NCI-H187 (cell line): ENCODE data around the gene SLC23A3.

Experiments used
- DNase-seq, 2 experiments: peaks; one replicate each; lab custom pipeline; 2025; lab: John Stamatoyannopoulos, UW

Gene SLC23A3

DNA sequence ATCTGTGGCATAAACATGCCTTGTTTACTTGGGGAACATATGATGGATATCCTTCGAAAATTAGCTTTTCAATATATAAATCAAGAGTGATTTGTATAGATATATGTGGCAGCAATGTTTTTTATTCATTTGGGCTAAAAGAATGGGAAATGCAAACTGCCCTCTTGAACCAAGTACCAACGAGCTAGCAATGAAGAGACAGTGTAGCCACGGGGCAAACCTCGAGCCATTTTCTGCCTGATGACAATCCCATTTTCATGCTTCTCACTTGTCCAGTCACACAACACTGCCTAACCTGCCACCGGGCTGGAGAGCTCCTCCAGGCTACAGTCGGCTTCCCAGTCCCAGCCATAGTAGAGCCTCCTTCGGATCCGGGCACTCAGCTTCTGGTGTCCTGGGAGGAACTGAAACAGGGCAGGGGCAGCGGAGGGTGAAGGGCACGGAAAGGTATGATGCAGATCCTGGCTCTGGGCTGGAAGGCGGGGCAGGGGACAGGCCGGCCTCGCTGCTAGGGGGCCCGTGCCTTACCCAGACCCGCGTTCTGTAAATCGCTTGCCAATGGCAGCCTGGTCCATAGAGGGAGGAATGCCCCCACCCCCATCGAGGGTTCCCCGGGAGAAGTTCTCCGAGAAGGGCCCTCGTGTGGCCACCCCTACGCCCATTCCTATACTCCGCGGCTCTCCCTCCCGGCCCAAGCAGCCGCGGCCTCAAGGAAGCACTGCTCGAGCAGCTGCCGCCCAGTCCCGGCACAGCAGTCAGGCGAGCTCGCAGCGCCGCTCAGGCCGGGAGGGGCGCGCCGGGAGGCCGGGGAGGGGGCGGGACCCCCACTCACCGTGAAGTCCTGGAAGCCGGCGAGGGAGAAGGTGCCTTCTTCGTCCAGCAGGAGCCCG is 6.3 kb upstream of the SLC23A3 start:
- no peak for DNase-seq

DNA sequence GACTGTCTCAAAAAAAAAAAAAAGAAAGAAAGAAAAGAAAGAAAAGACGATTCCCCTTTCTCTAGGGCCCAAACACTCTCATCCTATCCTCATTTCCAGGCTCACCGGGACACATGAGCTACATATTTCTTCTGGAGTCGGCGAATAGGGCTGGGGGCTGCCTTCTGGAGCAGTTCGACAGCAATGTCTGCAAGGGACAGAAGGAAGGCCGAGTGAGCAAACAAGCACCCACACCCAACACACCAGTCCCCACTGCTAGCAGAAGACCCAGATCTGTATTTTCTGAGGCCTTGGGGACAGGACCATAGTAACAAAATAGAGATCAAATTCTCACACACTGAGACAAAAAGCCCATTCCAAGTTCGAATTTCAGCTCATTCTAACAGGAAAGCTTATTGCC is 5.7 kb upstream of the SLC23A3 start:
- no peak for DNase-seq

DNA sequence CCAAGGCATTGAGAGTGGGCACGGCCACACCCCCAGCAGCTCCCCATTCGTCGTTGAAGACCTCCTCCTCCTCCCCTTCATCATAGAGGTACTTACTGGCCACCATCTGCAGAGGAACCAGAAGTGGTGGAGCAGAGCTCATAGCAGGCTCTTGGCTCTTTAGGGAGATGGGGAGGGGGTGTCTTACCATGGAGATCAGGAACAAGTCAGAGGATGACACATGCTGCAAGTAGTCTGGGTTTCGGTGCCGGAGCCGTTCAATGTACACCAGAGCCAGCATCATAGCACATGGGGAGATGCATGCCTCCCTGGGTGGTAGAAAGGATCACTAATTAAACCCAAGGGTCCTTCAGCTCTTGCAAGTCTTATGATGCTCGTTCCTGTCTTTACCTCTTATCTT is 5.0 kb upstream of the SLC23A3 start:
- no peak for DNase-seq

DNA sequence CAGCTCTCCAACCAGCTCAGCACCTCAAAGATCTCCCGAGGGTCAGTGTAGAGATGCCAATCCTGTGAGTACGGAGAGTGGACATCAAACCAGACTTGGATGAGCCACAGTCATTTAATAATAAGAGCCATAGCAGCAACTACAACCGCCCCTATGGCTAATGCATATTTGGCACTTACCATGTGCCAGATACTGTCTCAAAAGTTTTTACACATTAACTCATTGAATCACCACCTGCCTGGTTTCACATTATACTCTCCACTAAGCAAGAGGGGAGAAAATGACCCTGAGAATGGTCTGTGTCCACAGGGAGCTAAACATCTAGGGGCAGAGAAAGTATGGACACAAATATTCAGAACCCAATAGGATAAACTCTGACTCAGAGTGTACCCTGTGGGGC is 4.3 kb upstream of the SLC23A3 start:
- DNase-seq: no peak

DNA sequence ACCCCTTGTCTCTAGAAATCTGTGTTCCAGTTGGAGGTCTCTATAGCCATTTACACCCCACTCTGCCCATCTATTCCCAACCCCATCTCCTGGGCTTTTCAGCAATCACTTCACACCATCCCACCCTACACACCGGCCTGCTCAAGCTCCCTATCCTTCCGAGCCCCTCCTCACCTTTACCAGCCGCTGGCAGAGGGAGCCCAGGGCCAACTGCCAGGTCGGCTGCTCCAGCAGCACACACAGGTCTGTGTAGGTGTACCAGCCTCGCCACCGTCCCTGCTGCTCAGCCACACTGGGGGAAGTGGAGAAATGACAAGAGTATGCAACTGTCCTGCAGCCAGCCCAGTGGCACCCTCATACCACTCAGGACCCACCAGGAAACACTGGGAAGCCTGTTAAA is 3.3 kb upstream of the SLC23A3 start:
- DNase-seq: no peak

DNA sequence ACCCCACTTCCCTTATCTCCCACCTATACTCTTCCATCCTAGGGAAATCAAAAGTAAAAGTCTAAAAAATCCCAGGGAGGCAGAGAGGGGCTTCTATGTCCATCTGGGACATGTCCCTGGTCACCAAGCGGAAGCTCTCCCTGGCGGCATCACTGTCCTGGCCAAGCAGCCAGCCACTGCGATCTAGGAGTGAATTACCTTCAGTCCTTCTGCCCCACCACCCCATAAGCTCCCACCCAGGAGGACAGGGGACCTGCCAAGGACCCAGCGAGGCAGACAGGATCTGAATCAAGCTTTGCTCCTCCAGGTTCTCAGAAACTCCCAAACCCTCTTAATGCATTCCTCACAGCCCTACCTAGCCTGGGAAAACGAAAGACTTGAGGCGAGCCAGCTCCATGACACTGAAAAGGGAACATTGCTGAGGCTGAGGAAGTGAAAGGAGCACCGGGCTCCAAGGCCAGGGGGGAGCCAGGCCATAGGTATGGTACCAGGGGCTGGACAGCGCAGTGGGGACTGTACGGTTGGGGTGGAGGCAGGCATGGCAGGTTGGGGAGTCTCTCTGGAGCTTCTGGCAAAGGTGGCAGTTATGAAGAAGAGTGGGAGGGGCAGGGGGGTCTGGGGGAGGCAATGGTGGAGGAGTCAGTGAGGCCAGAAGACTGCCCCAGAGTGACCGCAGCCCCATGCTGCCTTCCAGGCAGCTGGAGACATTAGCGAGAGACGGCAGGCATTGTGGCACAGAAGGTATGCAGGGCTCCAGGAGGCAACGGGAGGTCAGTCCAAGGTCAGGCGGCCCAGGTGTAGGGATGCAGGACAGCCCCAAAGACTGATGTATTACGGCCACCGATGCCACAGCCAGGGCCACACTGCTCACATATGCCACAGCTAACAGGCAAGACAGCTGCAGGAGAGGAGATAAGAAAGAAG is 2.7 kb upstream of the SLC23A3 start:
- DNase-seq: no peak

DNA sequence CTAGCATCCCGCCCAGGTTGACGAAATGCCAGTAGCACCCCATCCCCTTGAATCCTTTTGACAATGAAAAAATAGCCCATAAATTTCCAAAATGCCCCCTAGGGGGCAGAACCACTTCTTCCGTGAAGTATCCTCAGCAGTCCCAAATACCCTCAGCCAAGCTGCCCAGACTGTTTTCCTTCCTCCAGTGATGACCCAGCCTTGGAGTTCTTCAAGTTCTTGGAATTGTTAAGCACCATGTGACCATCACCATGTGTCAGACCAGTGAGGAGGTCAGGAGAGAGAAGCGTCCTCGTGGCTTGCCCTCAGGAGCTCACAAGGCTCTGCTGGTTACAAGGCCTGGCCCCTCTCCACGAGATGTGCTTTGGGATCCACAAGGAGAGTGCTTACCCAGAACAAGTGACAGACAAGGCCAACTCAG is 1.4 kb upstream of the SLC23A3 start:
- no peak for DNase-seq

DNA sequence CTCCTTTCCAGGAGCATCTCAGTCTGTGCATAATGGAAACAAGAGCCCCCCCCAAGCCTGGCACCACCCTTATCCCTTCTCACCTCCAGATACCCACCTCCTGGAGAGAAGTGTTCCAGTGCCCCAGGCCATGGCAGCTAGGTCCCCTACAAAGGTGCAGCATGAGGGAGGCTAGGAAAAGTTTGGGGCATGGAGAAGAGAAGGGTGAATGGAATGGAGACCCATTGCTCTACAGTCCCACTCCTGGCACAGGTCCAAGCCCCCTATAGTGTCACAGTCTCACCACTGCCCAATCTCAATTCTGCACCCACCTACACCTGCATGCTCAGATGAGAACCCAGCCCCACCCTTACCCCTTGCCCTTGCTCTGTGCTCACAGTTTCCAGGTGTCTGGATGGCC is 897 bp downstream of the SLC23A3 start:
- DNase-seq: no peak

DNA sequence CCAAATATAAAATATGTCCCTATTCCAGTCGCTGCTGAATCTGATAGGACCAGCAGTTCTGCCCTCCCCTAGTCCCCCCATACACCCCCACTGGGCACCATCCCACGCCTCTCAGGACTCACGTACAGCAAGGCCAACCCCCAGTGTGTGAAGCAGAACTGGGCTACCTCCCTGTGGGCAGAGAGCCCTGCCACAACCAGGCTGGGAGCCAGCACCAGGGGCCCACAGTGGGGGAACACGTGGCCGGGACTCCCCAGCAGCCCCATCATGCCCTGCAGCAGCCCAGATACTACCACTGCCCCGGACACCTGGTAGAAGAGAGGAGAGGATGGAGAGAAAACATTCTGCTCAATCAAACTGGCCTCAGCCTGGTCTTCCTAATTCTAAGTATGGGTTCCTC is 1.3 kb downstream of the SLC23A3 start:
- DNase-seq: no peak

DNA sequence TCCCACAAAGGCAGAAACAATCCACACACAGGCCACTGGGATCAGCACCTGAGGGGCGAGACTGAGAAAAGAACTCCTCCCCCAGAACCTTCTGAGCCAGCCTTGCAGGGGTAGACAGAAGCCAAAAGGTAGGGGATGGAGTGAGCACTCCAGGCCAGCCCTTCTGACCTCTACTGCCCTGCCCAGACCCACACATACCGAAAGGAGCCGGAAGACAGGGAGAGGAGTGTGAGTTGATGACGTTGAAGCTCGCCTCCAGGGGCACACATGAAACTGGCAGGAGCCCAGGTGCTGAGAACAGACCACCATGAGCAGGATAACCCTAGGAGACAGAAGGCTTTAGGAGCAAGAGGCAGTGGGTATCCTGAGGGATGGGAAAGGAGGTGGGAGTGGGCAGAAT is 1.8 kb downstream of the SLC23A3 start:
- DNase-seq: no peak

DNA sequence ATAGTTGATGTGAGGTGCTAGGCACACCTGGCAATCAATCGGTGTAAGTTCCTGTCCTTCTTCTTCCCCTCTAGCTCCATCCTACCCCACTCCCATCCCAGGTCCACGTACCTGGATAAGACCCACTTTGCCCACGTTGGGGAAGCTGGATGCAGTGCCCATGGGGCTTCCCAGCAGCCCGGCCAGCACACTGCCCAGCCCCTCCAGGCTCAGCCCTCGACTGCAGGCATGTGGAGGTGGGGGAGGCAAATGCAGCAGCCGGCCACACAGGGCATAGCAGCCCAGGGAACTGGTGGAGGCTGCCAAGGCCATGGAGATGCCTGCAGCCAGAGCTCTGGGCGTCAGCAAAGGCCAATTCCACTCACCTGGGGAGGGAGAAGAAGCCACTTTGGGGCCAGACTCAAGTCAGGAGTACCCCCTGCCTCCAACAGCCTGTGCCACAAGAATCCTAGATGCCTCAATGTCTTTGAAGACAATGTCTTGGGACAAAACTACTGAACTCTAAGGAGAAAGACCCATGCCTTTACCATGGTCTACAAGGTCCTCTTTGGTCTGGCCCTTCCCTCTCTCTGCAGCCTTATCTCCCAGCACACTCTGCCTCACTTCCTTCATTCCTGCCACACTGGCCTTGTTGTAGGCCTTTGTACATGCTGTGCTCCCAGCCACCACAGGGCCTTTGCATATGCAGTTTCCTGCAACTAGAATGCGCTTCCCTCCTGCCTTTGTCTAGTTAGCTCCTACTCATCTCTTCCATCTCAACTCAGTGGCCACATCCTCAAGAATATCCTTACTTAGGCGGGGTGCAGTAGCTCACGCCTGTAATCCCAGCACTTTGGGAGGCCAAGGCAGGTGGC is 4.5 kb downstream of the SLC23A3 start:
- DNase-seq: no peak

DNA sequence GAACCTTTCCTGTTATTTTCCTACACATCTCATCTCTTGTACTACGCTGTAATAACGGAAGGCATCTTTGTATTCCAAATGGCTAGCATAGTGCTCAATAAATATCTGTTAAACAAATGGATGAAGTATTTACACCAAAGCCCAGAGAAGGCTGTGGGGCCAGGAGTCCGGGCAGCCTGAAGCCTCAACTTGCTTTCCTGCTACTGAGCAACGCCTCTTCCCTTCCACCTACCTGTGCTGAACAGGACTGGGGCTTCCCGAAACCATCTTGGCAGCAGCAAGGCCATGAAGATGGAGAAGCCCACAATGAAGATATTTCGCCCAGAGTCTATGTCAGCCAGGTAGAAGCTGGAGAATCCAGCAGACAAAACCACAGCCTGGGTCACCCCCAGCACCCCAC is 6.7 kb downstream of the SLC23A3 start:
- no peak for DNase-seq

DNA sequence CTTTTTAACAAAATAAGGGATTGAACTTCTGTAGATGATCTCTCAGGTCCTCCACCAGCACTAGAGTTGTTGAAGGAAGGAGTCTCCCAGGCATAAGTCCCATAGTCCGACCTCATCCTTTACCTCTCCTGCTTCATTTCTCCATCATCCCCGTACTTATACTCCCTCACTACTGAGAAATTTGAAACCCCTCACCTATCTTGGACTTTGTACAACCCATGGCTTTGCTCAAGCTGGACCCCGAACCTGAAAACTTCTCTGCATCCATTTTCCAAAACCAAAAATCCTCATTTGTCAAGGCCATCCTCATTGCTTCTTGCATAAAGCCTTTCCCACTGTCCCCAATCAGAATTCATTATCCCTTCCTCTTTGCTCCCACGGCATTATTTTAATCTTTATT is 8.7 kb downstream of the SLC23A3 start:
- no peak for DNase-seq

DNA sequence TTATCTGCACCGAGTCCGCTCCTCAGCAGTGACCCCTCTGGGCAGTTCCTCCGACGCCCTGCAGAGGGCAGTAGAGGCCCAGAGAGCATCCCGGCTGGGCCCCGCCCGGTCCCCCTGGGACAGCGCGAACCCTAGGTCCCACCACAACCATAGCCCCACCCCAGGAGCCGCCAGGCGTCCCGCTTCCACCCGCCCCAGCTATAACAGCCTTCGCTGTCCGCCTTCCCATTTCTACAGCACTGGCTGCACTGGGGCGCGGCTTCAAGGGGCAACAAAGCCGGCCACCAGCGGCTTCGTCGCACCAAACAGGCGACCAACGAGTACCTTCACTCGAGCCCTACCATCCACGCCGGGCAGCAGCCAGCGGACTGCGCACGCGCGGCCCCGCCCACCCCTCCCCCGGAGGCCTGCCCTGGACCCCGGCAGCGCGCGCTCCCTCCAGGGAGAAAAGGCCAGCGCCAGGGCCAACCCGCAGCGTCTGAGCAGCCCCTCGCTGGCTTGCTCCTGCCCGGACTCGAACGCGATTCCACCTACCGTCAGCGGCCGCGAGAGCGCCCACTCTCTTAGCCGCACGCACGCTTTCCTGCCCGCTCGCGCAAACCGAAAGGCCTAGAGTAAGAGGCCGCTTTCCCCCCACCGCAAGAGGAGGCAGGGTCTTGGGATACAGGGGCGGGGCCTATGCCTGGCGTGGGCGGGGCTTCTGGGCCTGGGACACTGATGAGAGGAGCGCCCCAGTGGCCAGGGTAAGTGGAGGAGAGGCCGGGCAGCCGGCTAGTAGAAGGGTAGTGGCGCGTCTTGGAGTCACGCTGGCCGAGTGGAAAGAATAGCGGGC is 9.4 kb downstream of the SLC23A3 start, which contains the start of gene NHEJ1:
Gene NHEJ1 (minus strand): TSS at position 630 of the 832 bp plus-strand sequence. CDS start 2,453 bp downstream, outside the sequence.
- peak; percentile 65 to 78 for DNase-seq

DNA sequence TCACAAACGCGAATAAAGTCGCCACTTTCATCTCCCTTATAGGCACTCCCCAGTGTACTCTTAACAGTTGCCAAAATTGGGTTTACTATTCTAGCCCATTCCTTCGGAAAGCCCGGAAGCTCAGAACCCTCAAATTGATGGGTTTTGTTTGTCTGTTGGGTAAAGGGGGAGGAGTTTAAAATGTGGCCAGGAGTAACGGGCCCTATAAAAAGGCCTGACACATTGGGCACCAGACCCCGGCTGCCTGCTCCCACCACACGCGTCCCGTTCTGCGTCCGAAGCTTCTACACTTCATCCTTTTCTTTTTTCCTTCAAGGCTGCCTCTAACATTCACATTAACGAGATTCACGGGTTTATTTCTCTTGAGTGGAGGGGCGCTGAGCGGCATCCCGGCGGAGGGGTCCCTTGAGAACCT is 10.1 kb downstream of the SLC23A3 start:
- DNase-seq: no peak

DNA sequence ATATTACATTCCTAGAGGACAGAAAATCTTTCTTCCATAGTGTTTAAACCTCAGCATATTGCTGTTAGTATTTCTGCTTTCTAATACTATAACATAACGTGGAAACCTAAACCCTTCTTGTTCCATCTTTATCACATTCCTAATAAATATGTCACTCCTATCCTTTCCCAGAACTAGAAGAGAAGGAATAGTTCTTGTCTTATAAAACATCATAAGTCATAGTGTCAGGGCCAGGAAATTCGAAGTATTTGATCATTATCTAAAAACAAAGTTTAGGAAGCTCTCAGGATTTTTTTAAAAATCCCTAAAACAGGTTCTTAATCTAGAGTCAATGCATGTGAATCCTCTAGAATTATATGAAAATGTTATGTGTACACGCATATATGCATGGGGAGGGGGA is 11.2 kb downstream of the SLC23A3 start:
- DNase-seq: no peak

DNA sequence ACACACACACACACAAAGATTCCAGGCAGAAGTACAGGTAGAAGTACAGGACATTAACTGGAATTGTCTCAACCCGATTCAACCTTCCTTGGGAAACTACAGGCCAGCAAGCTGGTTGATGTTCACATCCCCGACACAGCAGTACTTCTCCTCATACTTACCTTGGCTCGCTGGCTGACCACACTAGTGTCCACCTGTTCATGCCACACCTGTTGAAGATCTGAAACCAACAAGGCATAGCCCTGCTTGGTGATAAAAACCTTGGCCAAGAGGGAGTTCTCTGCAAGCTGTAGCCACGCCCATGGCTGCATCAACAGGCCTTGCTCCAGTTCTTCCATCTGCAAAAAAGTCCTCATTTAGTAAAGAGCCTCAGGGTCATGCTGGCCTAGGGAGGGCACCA is 11.8 kb downstream of the SLC23A3 start:
- no peak for DNase-seq

DNA sequence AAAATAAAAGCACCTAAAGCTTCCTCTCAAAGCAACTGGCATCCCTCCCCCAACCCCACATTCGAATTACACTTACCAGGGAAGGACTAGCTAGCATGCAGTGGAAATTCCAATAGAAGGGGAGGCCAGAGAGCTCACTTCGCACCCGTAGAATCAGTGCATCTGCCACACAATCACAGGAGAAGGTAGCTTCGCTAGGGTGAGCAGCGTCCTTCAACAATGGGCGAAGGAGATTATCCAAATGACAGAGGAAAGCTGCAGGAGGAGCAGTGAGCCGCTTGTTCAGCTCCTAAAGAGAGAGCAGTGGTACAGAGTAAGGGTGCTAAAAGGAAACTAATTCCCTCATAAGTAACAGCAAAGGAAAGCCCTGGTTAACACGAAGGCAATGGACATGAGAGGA is 12.4 kb downstream of the SLC23A3 start:
- no peak for DNase-seq

DNA sequence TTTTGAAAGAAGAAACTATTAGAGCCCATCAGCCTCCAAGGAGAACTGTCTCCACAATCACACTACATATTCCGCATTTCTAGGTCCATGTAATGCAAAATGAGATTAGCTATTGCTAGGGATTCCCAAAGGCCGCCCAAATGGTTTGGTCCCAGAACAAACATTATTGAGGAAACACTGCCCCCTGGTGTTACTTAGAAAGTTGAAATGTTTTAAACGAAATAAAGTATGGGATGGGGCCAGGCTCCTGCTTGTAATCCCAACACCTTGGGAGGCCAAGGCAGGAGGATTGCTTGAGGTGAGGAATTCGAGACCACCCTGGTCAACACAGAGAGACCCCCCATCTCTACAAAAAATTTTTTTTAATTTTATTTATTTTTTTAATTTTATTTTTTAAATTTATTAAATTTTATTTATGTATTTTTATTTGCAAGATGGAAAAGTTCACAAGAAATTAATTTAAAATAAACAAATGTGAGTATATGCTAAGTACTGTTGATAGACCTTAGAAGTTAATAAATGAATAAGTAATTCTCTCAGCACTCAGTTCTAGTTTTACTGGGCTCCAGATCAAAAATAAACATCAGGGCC is 14.7 kb downstream of the SLC23A3 start:
- DNase-seq: peak; percentile 3 to 23

DNA sequence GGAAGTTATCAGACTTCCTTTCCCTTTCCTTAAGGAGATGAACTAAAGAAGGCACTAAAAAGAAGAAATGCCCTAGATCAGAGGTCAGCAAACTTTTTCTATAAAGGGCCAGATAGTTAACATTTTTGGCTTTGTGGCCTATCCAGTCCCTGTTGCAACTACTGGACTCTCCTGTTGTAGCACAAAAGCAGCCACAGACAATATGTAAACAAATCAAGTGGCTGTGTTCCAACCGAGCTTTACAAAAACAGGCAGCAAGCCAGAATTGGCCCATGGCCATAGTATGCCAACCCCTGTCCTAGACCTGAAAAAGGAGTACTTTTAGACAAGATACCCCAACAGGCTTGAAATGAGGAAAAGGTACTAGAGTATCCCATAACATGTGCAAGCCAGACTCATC is 20.2 kb downstream of the SLC23A3 start:
- no peak for DNase-seq

DNA sequence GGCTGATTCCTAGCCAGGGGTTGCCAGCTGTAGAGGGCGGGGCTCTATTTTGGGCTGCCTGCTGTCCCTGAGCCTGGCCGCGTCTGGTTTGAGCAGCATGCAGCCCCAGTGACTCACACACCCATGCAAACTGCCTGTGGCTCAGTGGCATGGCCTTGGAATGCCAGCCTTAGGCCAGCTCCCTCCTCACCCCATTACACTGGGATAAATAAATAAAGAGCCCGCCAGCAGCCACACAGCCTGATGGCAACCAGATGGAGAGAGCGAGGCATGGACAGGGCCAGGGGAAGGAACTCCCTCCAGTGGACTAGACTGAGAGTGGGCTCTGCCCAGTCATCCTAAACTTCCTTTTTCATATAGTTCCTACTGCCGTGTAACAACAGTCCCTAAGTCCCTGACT is 27.5 kb downstream of the SLC23A3 start:
- DNase-seq: no peak
